Liver (tissue), 3 donors: ENCODE data around the gene NGRN.

Experiments used
- FOXA1 ChIP-seq: IDR thresholded peaks from 2 replicates; pipeline ENCODE4 v1.6.1; 2016; ENCODE audit warnings: antibody characterized with exemption
- JUND ChIP-seq, 2 donors: IDR thresholded peaks; 2 replicates each; pipeline ENCODE4 v1.6.1; 2016; ENCODE audit warnings: antibody characterized with exemption in 2 of 2
- RAD21 ChIP-seq, 2 donors: IDR thresholded peaks; 2 replicates each; pipeline ENCODE4 v1.6.1; 2016; ENCODE audit warnings: antibody characterized with exemption in 2 of 2, mild to moderate bottlenecking in 2 of 2
- TF ChIP-seq, protein P1 (sequence below): fragments of 150-350 bp; IDR thresholded peaks from 2 replicates; pipeline ENCODE4 v1.5.1; 2017; ENCODE audit warnings: improper control_type of control experiment, low read depth, low read length; ENCODE audit not compliant: missing input control
- TF ChIP-seq, protein P2 (sequence below): IDR thresholded peaks from 2 replicates; pipeline ENCODE4 v1.6.1; 2016; ENCODE audit warnings: antibody characterized with exemption
- TF ChIP-seq, protein P3 (sequence below): IDR thresholded peaks from 2 replicates; pipeline ENCODE4 v1.6.1; 2016; ENCODE audit warnings: antibody characterized with exemption
- donor health status: healthy.
- donor health status: healthy.

DNA sequence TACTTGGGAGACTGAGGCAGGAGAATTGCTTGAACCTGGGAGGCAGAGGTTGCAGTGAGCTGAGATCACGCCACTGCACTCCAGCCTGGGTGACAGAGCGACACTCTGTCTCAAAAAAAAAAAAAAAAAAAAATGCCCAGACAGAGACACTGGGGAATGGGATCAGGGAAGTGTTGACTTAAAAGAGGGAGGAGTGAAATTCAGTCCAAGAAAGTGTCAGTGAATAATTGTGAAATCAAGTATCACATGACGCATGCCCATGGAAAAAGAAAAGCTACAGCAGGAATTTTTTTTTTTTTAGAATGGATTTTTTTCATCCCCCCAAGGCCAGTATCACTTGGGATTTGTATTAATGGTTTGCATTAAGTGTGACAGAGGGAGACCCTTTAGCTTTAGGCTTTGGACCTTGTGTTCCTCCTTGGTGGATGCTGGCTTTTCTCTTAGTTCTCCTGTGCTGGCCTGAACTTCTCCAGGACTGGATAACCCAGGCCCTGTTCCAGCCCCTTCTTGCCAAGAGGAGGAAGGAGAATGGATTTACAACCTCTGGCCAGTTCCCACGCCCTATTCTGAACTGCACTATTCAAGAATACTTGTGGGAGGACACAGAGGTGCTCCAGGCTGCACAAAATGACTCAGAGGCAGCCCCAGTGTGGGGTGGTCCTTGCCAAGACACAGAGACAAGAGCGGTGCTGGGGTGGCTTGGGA, 50.0 kb downstream of the NGRN start:
- TF ChIP-seq, protein P1, sequence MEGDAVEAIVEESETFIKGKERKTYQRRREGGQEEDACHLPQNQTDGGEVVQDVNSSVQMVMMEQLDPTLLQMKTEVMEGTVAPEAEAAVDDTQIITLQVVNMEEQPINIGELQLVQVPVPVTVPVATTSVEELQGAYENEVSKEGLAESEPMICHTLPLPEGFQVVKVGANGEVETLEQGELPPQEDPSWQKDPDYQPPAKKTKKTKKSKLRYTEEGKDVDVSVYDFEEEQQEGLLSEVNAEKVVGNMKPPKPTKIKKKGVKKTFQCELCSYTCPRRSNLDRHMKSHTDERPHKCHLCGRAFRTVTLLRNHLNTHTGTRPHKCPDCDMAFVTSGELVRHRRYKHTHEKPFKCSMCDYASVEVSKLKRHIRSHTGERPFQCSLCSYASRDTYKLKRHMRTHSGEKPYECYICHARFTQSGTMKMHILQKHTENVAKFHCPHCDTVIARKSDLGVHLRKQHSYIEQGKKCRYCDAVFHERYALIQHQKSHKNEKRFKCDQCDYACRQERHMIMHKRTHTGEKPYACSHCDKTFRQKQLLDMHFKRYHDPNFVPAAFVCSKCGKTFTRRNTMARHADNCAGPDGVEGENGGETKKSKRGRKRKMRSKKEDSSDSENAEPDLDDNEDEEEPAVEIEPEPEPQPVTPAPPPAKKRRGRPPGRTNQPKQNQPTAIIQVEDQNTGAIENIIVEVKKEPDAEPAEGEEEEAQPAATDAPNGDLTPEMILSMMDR, result no peak
- peak in 1 of 2 donors; percentile 16 for TF ChIP-seq RAD21 (IDR thresholded peaks at IDR 0.05)
- TF ChIP-seq JUND (IDR thresholded peaks at IDR 0.05), result no peak
- TF ChIP-seq, protein P2, sequence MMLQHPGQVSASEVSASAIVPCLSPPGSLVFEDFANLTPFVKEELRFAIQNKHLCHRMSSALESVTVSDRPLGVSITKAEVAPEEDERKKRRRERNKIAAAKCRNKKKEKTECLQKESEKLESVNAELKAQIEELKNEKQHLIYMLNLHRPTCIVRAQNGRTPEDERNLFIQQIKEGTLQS, result peak; percentile 20
- TF ChIP-seq FOXA1, result no peak
- TF ChIP-seq, protein P3, sequence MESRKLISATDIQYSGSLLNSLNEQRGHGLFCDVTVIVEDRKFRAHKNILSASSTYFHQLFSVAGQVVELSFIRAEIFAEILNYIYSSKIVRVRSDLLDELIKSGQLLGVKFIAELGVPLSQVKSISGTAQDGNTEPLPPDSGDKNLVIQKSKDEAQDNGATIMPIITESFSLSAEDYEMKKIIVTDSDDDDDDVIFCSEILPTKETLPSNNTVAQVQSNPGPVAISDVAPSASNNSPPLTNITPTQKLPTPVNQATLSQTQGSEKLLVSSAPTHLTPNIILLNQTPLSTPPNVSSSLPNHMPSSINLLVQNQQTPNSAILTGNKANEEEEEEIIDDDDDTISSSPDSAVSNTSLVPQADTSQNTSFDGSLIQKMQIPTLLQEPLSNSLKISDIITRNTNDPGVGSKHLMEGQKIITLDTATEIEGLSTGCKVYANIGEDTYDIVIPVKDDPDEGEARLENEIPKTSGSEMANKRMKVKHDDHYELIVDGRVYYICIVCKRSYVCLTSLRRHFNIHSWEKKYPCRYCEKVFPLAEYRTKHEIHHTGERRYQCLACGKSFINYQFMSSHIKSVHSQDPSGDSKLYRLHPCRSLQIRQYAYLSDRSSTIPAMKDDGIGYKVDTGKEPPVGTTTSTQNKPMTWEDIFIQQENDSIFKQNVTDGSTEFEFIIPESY, result peak; percentile 22
